Ramos (cell line): ENCODE data around the gene GPR158.

Experiments used
- in situ Hi-C: fragments of 300-500 bp; cut with MboI; formaldehyde crosslinking; loops from one replicate; pipeline ENCODE4 v1.14.3; 2022; ENCODE audit warnings: low sequenced_read_pairs; ENCODE audit not compliant: unreplicated experiment

GPR158 gene

DNA sequence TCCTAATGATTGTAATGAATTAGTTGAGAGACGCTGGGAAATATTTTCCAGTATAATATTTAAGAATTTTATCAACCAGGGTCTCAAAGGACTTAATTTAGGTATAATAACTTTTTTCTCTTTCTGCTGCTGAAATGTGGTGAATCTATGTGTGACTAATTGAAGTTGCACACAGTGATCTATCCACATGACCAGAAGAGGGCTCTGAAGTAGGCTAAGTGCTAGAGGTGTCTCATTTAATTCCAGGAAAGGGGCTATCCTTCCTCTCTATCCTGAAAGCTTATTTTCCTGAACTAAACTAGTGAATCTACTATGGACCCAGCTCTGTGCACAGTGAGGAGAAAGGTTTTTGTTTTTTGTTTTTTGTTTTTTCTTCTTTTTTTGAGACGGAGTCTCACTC lies 464.8 kb downstream of the GPR158 start:
- in situ Hi-C loops: no loop called here

DNA sequence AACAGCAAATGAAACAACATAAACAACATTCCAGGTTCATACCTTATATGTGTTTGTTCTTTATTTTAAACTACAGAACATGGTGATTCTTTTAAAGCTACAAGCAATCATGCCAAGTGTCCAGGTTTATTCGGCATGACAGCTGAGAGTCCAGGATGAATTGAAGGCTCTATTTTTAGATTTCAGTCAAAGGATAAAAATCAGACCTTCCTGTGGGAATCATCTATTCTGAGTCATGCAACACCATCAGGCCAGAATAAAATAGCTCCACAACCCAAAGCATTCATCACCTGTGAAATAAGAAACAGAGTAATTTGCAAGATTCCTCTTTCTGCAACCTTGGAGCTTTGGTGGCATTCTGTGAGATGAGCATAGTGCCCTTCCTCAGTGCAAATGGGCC lies 466.8 kb downstream of the GPR158 start:
- in situ Hi-C loops: no loop called here

DNA sequence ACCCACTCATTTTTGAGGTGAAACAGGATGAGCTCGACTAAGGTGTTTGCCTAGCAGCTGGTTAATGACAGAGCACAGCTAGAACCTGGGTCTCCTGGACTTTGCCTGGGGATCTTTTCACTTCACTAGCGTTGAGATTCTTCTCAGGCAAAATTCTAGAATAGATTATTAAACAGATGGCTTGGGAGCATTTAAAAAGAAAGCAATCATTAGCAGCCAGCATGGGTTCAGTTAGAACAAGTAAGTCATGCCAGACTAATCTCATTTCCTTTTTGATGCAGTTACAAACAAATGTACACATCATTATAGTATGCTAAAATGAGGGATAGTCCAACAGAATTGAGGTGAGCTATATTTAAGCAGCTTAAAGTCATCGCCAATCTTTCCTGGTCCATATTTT lies 467.9 kb downstream of the GPR158 start:
- in situ Hi-C loops: no loop called here

DNA sequence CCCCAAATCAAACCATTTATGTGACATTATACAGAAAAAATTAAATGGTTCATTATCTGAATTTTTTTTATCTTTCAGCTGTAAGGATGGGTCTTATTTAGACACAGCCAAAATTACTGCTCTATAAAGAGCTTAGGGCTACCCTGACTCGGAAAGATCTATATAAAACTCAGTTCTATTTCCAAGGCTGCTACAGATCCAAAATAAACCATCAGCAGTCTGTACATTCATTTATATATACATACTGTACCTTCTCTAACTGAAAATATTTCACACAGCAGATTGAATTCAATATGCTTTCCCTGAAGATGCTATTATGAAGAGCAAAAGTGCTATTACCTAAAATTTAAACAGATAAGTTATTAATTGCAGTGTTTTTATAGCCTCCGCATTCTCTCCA lies 471.6 kb downstream of the GPR158 start:
- in situ Hi-C loops: no loop called here

DNA sequence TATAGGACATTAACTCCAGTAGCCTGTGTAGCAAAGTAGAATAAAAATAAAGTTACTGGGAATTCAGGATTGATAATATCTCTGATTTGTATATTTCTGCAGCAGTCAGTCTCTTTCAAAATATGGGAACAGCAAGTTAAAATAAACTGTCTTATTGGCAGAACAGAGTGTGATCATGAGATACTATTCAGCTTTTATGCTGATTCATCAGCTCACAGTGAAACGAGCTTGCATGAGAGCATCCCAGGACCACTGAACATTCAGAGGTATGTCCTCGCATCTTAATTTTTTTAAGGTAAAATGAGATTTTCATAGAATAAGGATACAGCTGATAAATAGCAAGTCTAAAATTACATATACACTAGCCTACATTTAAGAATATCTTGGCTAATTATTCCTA lies 476.7 kb downstream of the GPR158 start:
- in situ Hi-C loops: no loop called here
